Mesenteric fat pad (tissue), 1 donor: ENCODE data around the gene SDF4. TPM values are rescaled to one million over a fixed set of nuclear protein-coding genes. Genes with fewer than 3 reads are reported as not detected.

Source experiments
- DNase-seq: peaks from one replicate; pipeline ENCODE4 v3.0.0-alpha.2; 2020; ENCODE audit warnings: low spot score
- total RNA-seq: library from RNA; stranded (reverse); fragmentation: NEBNext Ultra II Directional; extraction: Animal tissue kit (Norgen Biotek cat#: 25700); gene quantifications from one replicate; pipeline ENCODE4 v1.2.1, GENCODE V29; 2021
- donor health status: DM: yes; HTN: yes; CAD: no.

SDF4 gene
- total RNA-seq, 1 donor from 2014 or later = 144 TPM

DNA sequence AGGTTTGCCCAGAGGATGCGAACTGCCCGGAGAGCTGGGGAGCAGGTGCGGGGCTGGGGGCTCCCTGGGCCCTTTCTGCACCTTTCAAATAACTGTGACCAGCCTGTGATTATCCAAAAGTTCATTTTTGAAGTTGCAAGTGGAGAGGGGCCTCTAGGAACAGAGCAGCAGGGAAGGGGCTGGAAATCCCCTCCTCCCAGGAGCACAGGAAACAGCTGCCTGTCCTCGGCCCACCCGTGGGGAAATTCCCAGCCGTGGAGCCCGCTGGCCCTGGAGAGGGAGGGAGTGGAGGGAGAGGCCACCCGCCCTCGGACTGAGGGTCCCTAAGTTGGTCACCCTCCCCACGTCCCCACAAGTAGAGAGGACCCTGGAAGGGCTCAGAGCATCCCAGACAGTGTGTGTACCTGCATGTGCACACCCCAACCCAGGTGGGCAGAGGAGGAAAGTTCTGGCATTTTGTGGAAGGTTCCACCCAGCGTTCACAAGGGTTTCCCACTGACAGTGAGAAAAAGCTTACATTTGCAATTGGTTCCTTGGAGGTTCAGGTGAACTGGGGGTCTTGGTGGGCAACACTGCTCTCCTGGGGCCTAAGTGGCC, 16.6 kb downstream of the SDF4 start:
- DNase-seq = no peak

DNA sequence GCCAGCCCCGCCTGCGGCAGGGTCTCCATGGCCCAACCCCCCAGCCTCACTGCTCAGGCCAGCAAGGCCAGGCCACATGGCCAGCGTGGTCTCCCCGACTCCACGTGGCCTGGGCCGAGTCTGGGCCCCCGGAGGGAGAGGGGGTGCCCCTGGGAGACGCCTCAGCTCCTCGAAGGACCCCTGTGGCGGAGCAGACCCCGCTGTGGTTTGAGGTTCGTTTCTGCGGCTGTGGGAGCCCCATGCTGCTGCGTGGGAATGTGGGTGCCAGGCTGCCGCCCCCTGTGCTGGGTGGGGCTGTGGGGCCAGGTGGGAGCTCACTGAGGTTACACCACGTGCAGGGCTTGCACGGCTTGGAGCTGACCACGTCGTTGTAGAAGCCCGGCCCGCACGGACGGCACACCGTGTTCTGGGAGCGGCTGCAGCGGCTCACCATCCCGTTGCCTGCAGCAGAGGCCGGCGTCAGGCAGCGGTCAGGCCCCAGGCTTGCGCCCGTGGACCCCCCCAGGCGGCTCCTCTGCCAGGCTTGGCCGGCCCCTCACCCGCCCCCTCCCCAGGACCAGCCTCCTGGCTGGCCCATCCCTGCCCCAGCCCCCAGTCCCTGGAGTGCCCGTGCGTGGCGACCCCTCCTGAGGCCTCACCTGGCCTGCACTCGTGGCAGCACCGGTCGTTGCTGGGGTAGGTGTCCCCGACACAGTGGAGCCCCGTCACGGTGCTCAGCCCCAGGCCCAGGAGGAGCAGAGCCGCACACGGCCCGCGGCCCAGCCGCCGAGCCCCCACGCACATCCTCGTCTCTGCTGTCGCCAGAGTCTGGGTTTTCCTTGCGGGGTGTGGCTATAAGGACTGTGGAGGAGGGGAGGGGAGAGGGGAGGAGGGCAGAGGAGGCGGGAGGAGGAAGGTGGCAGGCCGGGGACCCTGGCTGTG, 18.2 kb downstream of the SDF4 start, which contains the start of gene TNFRSF4:
Gene TNFRSF4, minus strand, starts transcription at position 809 of the 921 bp plus-strand sequence. Its CDS starts 26 bp downstream, at position 783.
- DNase-seq = no peak

- DNase-seq = no peak
Measured at GRCh38 chr1:1212780-1213344, 18.9 kb downstream of the SDF4 start.

- no peak for DNase-seq
Measured at GRCh38 chr1:1211541-1212441, 20.0 kb downstream of the SDF4 start.

GRCh38 chr1:1210726-1211540, 20.9 kb downstream of the SDF4 start:
- DNase-seq = no peak

- no peak for DNase-seq
Measured at GRCh38 chr1:1208713-1209433, 22.9 kb downstream of the SDF4 start.

GRCh38 chr1:1207571-1207892, 24.3 kb downstream of the SDF4 start:
- no peak for DNase-seq

DNA sequence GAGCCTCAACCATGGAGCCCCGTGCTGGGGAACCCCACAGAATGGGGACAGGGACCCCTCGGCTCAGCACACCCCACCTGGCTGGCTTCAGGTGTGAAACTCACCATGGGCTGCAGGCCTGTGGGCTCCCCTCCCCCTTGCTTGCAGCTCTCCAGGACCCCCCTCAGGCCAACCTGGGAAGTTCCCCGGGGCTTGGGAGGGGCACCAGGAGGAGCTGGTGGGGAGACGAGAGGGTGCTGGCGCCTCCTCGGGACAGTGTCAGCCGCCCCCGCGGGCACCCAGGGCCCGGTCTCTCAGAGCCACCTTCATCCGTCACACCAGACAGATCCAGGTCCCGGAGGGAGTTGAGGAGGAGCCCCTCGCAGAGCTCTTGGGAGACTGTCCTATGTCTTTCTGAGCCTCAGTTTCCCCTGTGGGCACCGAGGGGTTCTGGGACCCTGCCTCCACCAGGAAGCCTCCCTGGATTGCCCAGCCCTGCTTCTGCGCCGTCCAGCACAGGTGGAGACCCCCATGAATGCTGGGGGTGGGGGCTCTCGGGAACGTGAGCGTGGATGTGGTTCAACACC, 24.8 kb downstream of the SDF4 start:
- no peak for DNase-seq

- DNase-seq = no peak
Measured at GRCh38 chr1:1206376-1206965, 25.3 kb downstream of the SDF4 start, which contains the start of gene TNFRSF18. TSS of gene TNFRSF18 (minus strand) at chr1:1206592. CDS start at chr1:1206571, 21 bp downstream.

DNA sequence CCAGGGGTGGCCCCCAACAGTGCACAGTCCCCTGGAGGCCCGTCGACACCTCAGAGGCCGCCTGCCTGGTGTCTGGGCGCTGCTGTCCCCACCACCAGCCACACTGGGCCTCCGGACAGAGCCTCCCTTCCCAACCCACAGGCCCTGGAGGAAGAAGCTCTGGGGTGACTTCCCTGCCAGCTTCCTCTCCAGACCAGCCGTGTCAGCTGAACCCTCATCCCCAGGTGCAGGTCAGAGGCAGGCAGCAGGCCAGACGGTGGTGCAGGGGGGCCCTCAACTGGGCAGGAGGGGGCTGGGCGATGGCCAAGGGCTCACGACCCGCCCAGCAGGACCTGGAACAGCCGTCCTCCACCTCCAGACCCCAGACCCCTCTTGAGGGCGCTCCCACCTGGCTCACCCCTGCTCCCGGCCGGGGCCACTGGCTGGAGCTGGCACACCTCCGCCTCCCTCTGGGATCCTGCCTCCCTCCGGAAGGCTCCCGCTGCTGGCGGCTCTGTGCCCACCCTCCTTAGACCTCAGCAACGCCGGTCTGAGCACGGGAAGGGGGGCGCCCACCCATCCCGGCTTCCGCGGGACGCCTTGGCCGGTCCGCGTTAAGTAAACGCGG, 25.9 kb downstream of the SDF4 start:
- DNase-seq = no peak

- no peak for DNase-seq
Measured at GRCh38 chr1:1204998-1205768, 26.6 kb downstream of the SDF4 start.

DNA sequence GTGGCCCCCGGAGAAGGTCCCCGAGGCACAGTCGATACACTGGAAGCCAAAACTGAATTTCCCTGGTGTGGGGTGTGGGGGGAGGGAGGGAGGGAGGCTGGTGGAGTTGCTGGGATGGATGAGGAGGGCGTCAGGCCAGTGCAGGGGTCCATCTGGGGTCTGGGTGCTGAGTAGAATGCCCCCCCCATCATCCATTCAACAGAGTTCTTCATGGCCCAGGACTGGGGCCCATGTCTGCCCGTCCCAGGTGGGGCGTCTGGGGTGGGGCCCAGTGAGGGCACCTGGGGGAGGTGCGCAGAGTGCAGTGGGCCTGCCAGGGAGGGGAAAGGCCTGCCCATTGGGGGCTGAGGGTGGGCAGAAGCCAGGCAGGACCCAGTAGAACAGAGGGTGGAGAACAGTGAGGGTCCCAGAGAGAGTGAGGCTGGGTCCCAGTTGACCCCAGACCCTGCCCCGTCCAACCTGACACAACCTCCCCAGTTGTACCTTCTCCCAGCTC, 27.3 kb downstream of the SDF4 start:
- no peak for DNase-seq

GRCh38 chr1:1203561-1204424, 28.0 kb downstream of the SDF4 start:
- DNase-seq = no peak

DNA sequence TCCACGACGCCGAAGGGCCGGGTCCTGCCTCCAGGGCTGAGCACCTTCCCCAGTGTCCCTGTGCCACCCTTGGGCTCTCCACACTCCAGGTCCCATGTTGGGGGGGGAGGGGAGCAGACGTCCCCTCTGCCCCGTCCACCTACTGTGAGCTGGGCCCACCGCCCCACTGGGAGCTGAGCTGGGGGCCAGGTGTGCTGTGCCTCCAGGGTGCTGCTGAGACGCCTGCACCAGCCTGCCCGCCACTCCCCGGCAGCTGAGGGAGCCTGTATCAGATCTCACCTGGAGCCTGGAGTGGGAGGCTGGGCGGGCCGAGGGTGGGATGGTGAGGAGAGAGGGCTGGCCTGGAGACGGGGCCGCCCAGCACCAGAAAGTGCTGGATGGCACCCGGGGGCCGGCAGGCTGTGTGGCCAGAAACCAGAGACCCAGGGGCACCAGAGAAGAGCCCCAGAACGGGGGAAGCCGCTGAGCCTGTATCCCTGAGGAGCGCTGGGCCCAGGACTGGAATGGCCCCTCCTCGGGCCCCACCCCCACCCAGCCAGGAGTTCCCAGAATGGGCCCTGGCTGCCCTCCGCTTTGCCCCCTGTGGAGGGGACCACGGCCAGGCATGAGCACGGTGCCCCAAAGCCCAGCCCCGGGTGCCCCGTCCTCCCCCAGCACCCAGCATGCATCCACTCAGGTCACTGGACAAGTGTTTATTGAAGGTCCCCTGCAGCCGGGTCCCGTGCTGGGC, 28.8 kb downstream of the SDF4 start:
- DNase-seq = no peak

- no peak for DNase-seq
Measured at GRCh38 chr1:1200876-1201810, 30.7 kb downstream of the SDF4 start.
